Measurements from ENCODE around the gene BTG1.

Gene BTG1

DNA sequence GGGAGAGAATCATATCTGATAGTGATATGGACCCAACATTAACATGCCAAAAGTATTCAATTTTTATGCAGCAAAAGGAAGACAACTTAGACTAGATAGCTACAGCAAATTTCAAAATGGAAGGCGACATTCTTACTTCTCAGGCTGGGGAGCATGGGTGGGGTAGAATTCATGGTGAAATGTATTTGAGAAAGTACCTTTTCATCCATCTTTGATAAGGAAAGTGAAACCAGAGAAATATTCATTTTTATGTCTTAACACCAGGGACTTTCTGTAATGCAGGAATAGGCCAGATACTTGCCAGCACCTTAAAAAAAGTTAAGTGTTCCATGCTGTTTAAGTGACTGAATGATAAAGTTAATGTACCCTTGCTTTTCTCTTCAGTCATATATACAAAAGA lies 13.4 kb downstream of the BTG1 start:
- no peak for DNase-seq

DNA sequence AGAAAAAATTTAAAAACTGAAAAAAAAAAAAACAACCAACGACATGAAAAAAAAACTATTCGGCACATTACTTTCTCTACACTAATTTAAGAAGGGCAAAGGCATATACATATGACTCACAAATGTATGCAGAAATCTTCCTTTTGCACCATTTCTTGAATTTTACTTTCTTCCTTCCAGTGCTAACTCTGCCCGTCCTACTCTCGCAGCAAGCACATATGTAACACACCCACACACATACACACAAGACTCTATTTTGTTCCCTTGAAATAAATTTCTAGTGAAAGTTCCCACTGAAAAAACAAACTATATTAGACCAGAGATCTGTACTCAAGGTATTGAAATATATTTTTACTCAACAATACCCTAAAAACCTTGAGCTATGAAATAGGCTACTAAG lies 14.6 kb downstream of the BTG1 start:
- no peak for DNase-seq

- no peak for DNase-seq
Observed at GRCh38 chr12:92129609-92130008, 16.0 kb downstream of the BTG1 start.

DNA sequence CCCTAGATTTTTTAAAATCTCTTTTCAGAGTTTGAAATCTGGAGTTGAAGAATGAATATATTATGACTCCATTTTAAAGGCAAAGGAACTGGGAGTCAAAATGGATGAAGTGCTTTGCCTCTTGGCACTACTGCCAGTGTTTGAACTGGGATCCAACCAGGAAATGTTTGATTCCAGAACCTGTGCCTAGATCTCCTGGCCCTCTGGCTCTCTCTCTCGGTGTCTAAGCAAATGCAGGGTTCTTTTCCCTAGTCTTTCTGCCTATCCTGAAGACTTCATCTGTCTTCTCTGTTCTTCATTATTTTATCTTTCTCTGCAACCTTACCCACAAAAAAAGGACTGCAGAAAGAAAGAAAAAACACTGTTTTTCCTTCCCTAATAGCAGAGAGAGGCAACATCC lies 17.0 kb downstream of the BTG1 start:
- no peak for DNase-seq

- no peak for DNase-seq
Observed at GRCh38 chr12:92124689-92125029, 21.0 kb downstream of the BTG1 start.

DNA sequence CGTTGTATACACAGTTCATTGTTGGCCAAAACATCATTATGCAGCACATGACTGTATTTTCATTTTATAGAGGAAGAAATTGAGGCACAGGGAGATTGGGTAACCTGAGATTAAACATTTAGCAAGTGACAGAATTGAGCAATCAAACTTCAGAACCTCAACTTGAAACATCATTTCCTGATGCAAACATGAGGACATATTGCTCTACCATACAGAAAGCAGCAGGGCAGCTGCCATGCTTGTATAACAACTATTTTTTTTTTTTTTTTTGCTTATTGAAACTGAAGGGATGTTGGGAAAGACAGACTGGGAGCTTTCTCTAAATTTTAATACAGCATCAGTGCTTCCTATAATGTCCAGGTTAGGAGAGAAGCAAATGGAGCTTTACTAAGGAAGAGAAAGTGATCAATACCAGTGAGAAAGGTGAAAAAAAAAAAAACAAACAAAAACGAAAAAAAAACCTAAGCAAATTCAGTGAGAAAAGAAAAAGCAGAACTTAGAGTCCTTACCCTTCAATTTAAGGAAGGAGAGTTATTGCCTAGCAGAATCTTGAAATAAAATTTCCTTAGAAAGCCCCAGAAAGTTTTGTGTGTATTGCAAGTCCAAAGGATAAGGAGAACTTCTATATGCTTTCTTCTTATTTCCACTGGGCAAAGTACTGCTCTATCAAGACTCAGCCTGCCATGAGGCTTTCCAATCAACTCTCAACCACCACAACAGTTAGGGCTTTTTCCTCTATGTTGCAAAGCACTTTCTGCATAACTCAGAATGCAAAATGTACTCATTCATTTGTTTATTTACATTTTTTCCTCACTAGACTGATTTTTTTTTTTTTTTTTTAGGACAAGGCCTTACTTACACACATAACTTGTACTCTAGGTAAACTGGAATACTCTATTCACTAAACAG lies 21.6 kb downstream of the BTG1 start:
- DNase-seq: no peak

DNA sequence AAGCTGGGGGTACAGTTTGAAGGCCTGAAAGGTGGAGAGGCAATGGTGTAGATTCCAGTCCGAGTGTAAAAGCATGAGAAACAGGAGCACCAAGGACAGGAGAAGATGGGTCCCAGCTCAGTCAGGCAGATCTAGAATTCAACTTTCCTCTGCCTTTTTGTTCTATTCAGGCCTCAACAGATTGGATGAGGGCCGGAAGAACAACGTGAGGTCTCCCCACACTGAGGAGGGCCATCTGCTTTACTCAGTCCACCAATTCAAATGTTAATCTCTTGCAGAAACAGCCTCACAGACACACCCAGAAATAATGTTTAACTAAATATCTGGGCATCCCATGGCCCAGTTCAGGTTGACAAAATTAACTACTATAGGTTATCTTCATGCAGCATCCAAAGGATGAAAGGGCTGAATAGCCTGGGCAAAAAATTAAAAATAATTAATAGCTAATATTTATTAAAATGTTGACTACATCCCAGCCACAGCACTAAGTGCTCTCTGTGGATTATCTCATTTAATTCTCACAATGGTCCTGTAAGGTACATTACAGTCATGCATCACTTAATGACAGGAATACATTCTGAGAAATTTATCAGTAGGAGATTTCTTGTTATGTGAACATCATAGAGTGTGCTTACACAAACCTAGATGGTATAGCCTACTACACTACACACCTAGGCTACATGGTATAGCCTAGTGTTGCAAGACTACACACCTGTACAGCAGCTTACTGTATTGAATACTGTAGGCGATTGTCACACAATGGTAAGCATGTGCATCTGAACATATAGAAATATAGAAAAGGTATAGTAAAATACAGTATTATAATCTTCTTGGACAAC lies 22.5 kb downstream of the BTG1 start:
- DNase-seq: no peak

DNA sequence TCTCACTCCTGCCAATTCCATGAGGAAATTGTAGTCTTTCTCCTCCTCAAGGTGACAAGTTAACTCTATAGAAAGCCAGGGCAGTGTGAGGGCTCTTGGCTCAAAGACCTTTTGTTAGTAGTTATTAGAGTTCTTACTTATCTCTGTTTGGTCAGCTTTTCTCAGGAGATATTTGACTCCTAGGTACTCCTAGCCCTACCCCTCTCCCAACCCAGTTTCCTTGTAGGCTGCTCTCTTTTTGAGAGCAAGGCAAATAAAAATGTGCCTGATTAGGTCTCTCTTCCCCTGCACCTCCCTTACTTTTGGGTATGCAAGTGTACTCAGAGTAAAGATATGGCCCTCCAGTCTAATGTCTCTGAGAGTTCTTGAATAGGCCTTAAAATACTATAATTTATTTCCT lies 23.8 kb downstream of the BTG1 start:
- DNase-seq: no peak

GRCh38 chr12:92118826-92119536 lies 26.7 kb downstream of the BTG1 start:
- no peak for DNase-seq

GRCh38 chr12:92114834-92115233 lies 30.8 kb downstream of the BTG1 start:
- DNase-seq: no peak

DNA sequence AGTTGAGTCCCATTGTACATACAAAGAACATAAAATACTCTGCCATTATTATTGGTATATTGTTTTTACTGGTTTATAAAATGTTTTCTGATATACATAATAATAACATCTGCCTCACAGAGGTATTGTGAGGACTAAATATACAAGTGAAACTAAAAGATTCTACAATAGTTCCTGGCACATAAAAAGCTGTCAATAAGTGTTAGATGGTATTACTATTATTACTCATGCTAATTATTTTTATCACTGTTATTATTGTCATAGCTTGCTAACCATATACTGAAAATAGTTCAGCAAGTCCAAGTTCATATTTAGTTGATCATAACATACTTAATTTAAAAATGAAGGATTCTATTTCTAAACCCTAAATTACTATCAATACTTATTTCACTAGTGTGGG lies 34.4 kb downstream of the BTG1 start:
- DNase-seq: no peak

GRCh38 chr12:92110083-92110640 lies 35.5 kb downstream of the BTG1 start:
- DNase-seq: no peak

GRCh38 chr12:92109613-92110012 lies 36.0 kb downstream of the BTG1 start:
- DNase-seq: no peak

GRCh38 chr12:92108651-92109050 lies 37.0 kb downstream of the BTG1 start:
- no peak for DNase-seq

- no peak for DNase-seq
Observed at GRCh38 chr12:92107621-92108131, 38.0 kb downstream of the BTG1 start.

DNA sequence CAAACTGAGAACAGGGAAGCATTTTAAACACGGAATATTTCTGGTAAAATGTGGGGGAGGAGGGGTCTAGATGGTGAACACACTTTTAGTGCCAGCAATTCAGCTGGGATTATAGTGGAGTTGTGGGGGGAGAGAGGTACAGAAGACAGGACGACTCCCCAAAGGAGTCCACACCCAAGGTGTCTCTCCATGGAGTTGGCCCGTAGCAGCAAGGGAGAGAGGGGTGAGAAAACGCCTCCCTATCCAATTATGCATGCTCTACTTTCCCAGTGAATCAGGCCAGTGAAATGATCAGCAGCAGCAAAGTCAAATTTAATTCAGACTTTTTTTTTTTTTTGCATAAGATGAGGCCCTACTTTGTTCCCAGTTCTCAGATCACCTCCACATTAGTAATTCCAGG lies 38.6 kb downstream of the BTG1 start:
- DNase-seq: no peak

GRCh38 chr12:92105676-92106075 lies 40.0 kb downstream of the BTG1 start:
- DNase-seq: no peak

GRCh38 chr12:92105110-92105509 lies 40.5 kb downstream of the BTG1 start:
- DNase-seq: no peak

DNA sequence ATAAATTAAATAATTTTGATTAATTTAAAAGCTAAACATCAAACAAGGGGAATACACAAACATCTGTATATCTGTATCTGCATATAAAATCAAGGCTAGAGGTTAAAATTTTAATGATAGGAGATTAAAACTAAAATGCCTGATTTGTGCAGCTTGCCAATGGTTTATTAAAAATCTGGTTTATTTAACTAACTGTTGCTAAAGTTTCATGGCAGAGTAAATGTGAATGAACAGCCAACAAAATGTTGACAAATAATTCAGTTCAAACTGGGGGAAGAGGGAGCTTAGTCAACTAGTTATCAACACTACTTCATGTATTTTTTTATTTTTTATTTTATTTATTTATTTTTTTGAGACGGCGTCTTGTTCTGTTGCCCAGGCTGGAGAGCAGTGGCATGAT lies 43.0 kb downstream of the BTG1 start:
- no peak for DNase-seq

DNA sequence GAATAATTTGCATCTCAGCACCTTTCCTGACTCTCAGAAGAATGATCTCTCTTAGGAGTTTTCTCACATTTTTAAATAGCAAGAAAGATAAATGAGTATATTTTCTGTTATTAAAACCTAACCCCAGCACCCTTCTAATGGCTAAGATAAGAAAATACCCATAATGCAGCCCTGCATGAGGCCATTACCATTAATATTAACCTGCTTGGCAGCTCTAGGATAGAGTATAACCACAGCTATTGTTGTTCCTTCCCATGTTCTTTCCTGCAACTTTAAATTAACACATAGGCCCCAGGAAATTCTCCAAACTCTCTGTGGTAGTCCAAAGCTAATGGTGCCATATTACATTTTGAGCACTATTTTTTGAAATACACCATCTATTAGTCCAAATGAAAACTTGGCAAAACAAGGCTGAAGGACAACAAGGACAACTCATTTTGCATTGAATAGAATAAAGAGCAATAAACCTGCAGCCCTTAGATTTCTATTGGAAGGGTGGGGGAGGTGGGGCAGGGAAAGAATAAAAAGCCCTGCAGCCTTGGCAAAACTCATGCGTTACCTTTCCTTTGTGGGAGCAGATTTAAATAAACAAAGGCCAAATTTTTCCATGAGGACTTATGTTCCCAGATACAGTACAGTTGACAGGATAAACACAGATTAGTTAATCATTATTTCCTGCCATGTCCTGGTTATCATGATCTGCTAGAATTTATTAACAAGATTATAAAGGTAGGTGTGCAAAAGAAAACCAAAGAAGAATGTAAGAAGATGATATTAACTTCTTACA lies 46.9 kb downstream of the BTG1 start:
- no peak for DNase-seq

DNA sequence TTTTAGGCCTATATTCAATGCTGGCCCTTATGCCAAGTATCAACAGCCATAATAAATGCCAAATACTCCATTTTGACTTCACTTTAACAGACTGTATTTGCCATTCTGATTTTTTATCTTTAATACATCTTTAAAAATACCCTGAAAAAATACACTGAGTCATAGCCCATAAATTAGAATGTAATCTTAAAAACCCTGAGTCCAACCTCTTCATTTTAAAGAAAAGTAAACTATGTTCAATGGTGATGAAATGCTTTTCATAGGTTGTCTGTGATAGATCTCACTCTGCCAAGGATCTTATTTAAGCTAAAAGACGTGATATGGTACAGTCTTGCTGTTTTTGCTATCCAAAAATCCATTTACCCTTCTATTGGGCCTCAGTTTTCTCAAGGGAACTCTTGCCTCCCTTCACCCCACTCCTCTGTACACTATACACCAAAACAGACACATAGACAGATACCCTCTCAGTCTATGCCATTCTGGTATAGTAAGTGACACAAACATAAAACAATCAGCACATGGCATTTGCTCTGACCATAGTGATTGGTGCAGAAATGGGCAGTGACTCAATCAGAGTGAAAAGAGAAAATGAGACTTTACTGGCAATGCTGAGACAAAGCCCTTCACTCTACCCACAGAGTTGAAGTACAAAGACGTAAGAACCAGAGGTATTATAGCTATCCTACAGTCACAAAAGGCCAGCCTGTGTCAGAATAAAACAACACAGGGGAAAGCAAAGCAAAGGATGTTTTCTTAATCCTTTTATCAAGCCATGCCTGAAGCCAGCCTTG lies 49.1 kb downstream of the BTG1 start:
- no peak for DNase-seq

Data from activated naive CD4-positive, alpha-beta T cell treated with Interleukin-2 at 50 U/mL for 16 hours (primary cell).